Mucosa of descending colon (tissue), 3 donors: ENCODE data around the gene FAM83B. TPM values are rescaled to one million over a fixed set of nuclear protein-coding genes. Genes with fewer than 3 reads are reported as not detected.
"Not testable (repeated sequence)": the region's sequence is repeated elsewhere in the genome, so short reads cannot be mapped to it uniquely, and the experiment has no call there.

Experiments used
- ATAC-seq: fragments of 200-7000 bp; cut with Tn5 transposase; one replicate; pipeline ENCODE4 v1.9.1; 2020; ENCODE audit warnings: mild to moderate bottlenecking, moderate library complexity
- DNase-seq, 3 donors: peaks; one replicate each; pipeline ENCODE4 v3.0.0-alpha.2; 2020
- H3K36me3 ChIP-seq: fragments of 200-600 bp; one replicate; pipeline ENCODE4 v1.8.0; 2021; ENCODE audit warnings: low read depth, mild to moderate bottlenecking
- H3K4me1 ChIP-seq: fragments of 200-600 bp; one replicate; pipeline ENCODE4 v1.8.0; 2021; ENCODE audit warnings: low read depth, mild to moderate bottlenecking
- H3K4me3 ChIP-seq: fragments of 200-600 bp; one replicate; pipeline ENCODE4 v1.8.0; 2021; ENCODE audit warnings: mild to moderate bottlenecking
- H3K9me3 ChIP-seq: fragments of 200-600 bp; one replicate; pipeline ENCODE4 v1.8.0; 2021; ENCODE audit warnings: mild to moderate bottlenecking
- intact Hi-C, 2 donors: fragments of 100-400 bp; cut with DNase I in 1 of 2; cut with micrococcal nuclease in 1 of 2; formaldehyde crosslinking; loops; one replicate each; pipeline versions ENCODE4 v1.11.0 to v1.11.1; 2022; cut with DNase I, micrococcal nuclease
- total RNA-seq, 3 donors: library from RNA; stranded (reverse); fragmentation: NEBNext Ultra II Directional in 2 of 3; extraction: Animal tissue kit (Norgen Biotek cat#: 25700) in 2 of 3; gene quantifications; one replicate each; pipeline versions ENCODE4 v1.2.1 to v1.2.4, GENCODE V29; 2021 to 2023
- TF ChIP-seq, protein P1 (sequence below): fragments of 200-600 bp; IDR thresholded peaks from one replicate; pipeline ENCODE4 v1.8.0; 2022; ENCODE audit warnings: antibody characterized with exemption, mild to moderate bottlenecking
- donor health status: DM: no; HTN: no; CAD: no; lungs with moderate emphysema.
- donor health status: DM: no; HTN: no; CAD: no.
- donor health status: DM: no; HTN: yes; CAD: no.

FAM83B gene
- total RNA-seq, 3 donors from 2014 or later: 17.5 to 46.5 (median 39.5) TPM

DNA sequence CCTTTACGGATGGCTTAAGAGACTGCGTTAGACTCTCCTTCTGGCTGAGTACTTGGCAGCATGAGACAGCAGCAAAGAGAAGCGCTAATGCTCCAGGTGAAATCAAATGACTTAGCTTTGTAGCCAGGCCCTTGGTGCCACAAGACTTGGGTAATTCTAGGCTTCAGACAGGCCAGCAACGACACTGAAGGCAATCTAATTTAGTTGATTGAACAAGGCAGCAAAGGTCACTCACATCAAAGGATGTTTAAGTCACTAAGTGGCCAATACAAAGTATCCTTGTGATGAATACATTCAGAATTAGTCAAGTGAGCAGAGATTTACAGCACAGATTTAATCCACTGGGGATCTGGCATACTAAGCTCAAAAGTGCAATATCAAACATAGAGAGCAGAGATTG, 113.2 kb downstream of the FAM83B start:
- Histone ChIP-seq H3K4me3 (no peak overlapping the region), H3K36me3 (no peaks in the 10 kb centered on the region), H3K4me1 (no peaks in the 10 kb centered on the region), H3K9me3 (no peaks in the 10 kb centered on the region)
- TF ChIP-seq, protein P1, sequence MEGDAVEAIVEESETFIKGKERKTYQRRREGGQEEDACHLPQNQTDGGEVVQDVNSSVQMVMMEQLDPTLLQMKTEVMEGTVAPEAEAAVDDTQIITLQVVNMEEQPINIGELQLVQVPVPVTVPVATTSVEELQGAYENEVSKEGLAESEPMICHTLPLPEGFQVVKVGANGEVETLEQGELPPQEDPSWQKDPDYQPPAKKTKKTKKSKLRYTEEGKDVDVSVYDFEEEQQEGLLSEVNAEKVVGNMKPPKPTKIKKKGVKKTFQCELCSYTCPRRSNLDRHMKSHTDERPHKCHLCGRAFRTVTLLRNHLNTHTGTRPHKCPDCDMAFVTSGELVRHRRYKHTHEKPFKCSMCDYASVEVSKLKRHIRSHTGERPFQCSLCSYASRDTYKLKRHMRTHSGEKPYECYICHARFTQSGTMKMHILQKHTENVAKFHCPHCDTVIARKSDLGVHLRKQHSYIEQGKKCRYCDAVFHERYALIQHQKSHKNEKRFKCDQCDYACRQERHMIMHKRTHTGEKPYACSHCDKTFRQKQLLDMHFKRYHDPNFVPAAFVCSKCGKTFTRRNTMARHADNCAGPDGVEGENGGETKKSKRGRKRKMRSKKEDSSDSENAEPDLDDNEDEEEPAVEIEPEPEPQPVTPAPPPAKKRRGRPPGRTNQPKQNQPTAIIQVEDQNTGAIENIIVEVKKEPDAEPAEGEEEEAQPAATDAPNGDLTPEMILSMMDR: no peak
- ATAC-seq (no peak), DNase-seq (no peak)
- intact Hi-C loops: no loop called here

DNA sequence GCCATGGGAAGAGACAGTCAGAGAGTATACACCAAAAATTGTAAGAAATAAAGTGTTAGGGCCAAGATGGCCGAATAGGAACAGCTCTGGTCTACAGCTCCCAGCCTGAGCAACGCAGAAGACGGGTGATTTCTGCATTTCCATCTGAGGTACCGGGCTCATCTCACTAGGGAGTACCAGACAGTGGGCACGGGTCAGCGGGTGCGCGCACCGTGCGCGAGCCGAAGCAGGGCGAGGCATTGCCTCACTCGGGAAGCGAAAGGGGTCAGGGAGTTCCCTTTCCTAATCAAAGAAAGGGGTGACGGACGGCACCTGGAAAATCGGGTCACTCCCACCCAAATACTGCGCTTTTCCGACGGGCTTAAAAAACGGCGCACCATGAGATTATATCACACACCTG, 114.8 kb downstream of the FAM83B start:
- H3K4me1 ChIP-seq, H3K9me3 ChIP-seq, ATAC-seq, H3K36me3 ChIP-seq, H3K4me3 ChIP-seq, DNase-seq, intact Hi-C loops: not testable (repeated sequence)

DNA sequence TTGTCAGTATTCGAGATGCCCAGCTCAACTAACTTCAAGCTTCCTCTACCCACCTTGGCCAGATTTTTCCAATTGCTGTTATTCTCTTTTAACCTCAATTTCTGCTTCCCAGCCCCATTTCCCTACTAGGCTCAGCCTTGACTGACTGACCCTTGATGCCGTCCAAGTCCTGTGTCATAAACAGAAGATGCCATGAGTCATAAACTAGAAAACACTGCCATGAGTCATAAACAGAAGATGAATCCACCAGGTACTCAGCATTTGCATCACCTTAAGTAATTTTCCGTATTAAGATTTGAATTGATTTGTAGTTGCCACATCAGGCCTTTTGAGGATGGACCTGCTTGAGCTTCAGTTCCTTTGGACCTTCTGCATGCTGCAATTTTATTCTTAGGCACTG, 123.8 kb downstream of the FAM83B start:
- no peak for DNase-seq
- Histone ChIP-seq H3K4me1 (no peaks in the 10 kb centered on the region), H3K36me3 (no peaks in the 10 kb centered on the region), H3K4me3 (no peak overlapping the region), H3K9me3 (no peaks in the 10 kb centered on the region)
- TF ChIP-seq, protein P1: no peak
- ATAC-seq: peak; percentile 42
- intact Hi-C loops: no loop called here

DNA sequence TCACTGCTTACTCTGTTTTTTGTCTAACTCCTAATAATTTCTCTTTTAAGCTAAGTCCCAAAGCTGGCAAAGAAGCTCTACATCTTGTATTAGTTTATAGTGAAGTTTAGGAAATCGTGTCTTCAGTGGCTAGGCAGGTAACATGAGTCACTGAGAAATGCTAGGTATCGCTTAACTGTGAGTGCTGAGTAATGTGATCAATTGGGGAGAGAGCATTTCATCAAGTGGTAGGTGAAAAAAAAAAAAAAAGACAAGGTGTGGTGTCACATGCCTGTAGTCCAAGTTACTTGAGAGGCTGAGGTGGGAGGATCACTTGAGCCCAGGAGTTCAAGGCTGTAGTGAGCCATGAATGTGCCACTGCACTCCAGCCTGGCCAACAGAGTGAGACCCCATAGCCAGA, 125.3 kb downstream of the FAM83B start:
- intact Hi-C loops: no loop called here
- Histone ChIP-seq H3K4me1 (no peaks in the 10 kb centered on the region), H3K36me3 (no peaks in the 10 kb centered on the region), H3K4me3 (no peak overlapping the region), H3K9me3 (no peaks in the 10 kb centered on the region)
- ATAC-seq: no peak
- DNase-seq: no peak
- TF ChIP-seq, protein P1: no peak

GRCh38 chr6:54979161-54979560, 132.6 kb downstream of the FAM83B start:
- ATAC-seq, H3K4me3 ChIP-seq, intact Hi-C loops, DNase-seq, H3K9me3 ChIP-seq, H3K4me1 ChIP-seq, H3K36me3 ChIP-seq: not testable (repeated sequence)

DNA sequence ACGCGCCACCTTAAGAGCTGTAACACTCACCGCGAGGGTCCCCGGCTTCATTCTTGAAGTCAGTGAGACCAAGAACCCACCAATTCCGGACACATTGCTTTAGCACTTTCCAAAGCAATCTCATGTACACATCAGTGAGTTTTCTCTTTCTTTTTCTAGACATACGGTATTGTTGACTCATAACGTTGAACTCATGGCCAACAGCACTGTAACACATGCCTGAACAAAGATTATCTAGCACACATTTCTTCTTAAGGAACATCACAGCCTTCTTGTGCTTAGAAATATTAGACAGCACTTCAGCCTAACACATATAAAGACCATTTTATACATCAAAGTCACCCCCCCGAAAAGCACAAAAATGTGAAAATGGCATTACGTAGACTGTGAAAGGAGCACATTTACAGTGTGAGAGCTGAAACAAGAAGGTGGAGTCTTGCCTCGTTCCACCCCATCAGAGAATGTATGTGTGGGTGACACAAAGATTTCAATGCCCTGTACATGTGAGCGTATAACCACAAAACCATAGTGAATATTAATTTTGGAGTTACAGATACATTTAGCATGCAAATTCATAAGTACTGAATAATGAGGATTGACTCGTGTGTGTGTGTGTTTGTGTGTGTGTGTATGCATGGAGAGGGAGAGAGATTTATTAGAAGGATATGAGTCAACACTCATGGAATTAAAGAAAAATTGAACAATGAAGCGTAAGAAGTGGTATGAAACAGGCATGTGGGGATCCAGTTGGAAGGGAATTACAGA, 134.1 kb downstream of the FAM83B start:
- Histone ChIP-seq H3K9me3 (no peaks in the 10 kb centered on the region), H3K4me1 (no peaks in the 10 kb centered on the region), H3K36me3 (no peaks in the 10 kb centered on the region), H3K4me3 (no peak overlapping the region)
- ATAC-seq (no peak), DNase-seq (no peak)
- intact Hi-C loops: no loop called here
- TF ChIP-seq, protein P1: no peak

- Histone ChIP-seq H3K36me3 (no peaks in the 10 kb centered on the region), H3K4me3 (no peak overlapping the region), H3K4me1 (no peaks in the 10 kb centered on the region), H3K9me3 (peaks cover 2% of the 10 kb centered on the region)
- DNase-seq: no peak
- no peak for ATAC-seq
- TF ChIP-seq, protein P1: no peak
- intact Hi-C loops: no loop called here
These were observed 134.7 kb downstream of the FAM83B start for GRCh38 chr6:54981276-54981609.
